ENCODE results near the gene SCMH1.

SCMH1 gene

GRCh38 chr1:40989066-40989465 is 253.0 kb downstream of the SCMH1 start:
- DNase-seq (ENCODE audit: low read depth) = no peak
- H3K4me3 ChIP-seq (ENCODE audit: low read depth, low read length) = no peak overlapping the region
- no peak for TF ChIP-seq CTCF (IDR thresholded peaks at IDR 0.05; ENCODE audit: insufficient read depth, low read depth, low read length, missing control alignments)

- no peak for DNase-seq (ENCODE audit: low read depth)
- TF ChIP-seq CTCF (IDR thresholded peaks at IDR 0.05; ENCODE audit: insufficient read depth, low read depth, low read length, missing control alignments) = no peak
- no peak overlapping the region for H3K4me3 ChIP-seq (ENCODE audit: low read depth, low read length)
Observed at GRCh38 chr1:40988280-40988679, 253.8 kb downstream of the SCMH1 start.

- no peak for DNase-seq (ENCODE audit: low read depth)
- H3K4me3 ChIP-seq (ENCODE audit: low read depth, low read length) = no peak overlapping the region
- no peak for TF ChIP-seq CTCF (IDR thresholded peaks at IDR 0.05; ENCODE audit: insufficient read depth, low read depth, low read length, missing control alignments)
Observed at GRCh38 chr1:40987439-40988276, 254.4 kb downstream of the SCMH1 start.

- no peak overlapping the region for H3K4me3 ChIP-seq (ENCODE audit: low read depth, low read length)
- TF ChIP-seq CTCF (IDR thresholded peaks at IDR 0.05; ENCODE audit: insufficient read depth, low read depth, low read length, missing control alignments) = no peak
- no peak for DNase-seq (ENCODE audit: low read depth)
Observed at GRCh38 chr1:40986956-40987355, 255.2 kb downstream of the SCMH1 start.

GRCh38 chr1:40986328-40986783 is 255.8 kb downstream of the SCMH1 start:
- no peak overlapping the region for H3K4me3 ChIP-seq (ENCODE audit: low read depth, low read length)
- no peak for DNase-seq (ENCODE audit: low read depth)
- TF ChIP-seq CTCF (IDR thresholded peaks at IDR 0.05; ENCODE audit: insufficient read depth, low read depth, low read length, missing control alignments) = no peak

- no peak overlapping the region for H3K4me3 ChIP-seq (ENCODE audit: low read depth, low read length)
- no peak for TF ChIP-seq CTCF (IDR thresholded peaks at IDR 0.05; ENCODE audit: insufficient read depth, low read depth, low read length, missing control alignments)
- no peak for DNase-seq (ENCODE audit: low read depth)
Observed at GRCh38 chr1:40985875-40986274, 256.2 kb downstream of the SCMH1 start.

GRCh38 chr1:40985161-40985560 is 256.9 kb downstream of the SCMH1 start:
- H3K4me3 ChIP-seq (ENCODE audit: low read depth, low read length) = no peak overlapping the region
- TF ChIP-seq CTCF (IDR thresholded peaks at IDR 0.05; ENCODE audit: insufficient read depth, low read depth, low read length, missing control alignments) = no peak
- DNase-seq (ENCODE audit: low read depth) = no peak

All from GM12865 (cell line).